ENCODE data around the gene C2orf68. TPM values are rescaled to one million over a fixed set of nuclear protein-coding genes. Genes with fewer than 3 reads are reported as not detected.

The C2orf68 gene
- total and polyA plus RNA-seq, 9 of the 15 experiments (the other 6 are each of a cell fraction or from before 2014, with no cell fraction given): 22.1 to 50.0 (median 31.8) TPM

GRCh38 chr2:85578243-85579180 lies 33.4 kb downstream of the C2orf68 start (continued):
- TF ChIP-seq ZBTB11 (CRISPR knock-in tag; IDR thresholded peaks at IDR 0.05): no peak
- no peak for TF ChIP-seq NR0B1 (IDR thresholded peaks at IDR 0.05; ENCODE audit: partially characterized antibody)
- no peak for TF ChIP-seq ARID3A (IDR thresholded peaks at IDR 0.05; ENCODE audit: borderline replicate concordance, low read depth, low read length)
- no peak for TF ChIP-seq ZNF165 (CRISPR knock-in tag; IDR thresholded peaks at IDR 0.05; ENCODE audit: borderline replicate concordance)
- TF ChIP-seq HMGN3 (IDR thresholded peaks at IDR 0.05; ENCODE audit: borderline replicate concordance, extremely low read depth, insufficient read length, low read depth, low read length): no peak
- TF ChIP-seq RBM34 (IDR thresholded peaks at IDR 0.05; ENCODE audit: borderline replicate concordance, insufficient read depth, low read length): no peak
- TF ChIP-seq USF1 (CRISPR knock-in tag; IDR thresholded peaks at IDR 0.05): no peak
- no peak for TF ChIP-seq NFE2 (IDR thresholded peaks at IDR 0.05; ENCODE audit: low read depth)
- peak; percentile 33; the same call in 1 of the 2 replicates for TF ChIP-seq MAX (CRISPR knock-in tag; IDR thresholded peaks at IDR 0.05)
- no peak for TF ChIP-seq PML (IDR thresholded peaks at IDR 0.05; ENCODE audit: low read length)
- no peak for TF ChIP-seq PTRF (tag; IDR thresholded peaks at IDR 0.05)
- 0 out of 2 replicates have a peak, but pooled peaks have one; percentile 12 for TF ChIP-seq ZNF561 (CRISPR knock-in tag; conservative IDR thresholded peaks at IDR 0.05)
- no peak for TF ChIP-seq NCOA4 (IDR thresholded peaks at IDR 0.05; ENCODE audit: partially characterized antibody)
- no peak for TF ChIP-seq NFIC (IDR thresholded peaks at IDR 0.05)
- no peak for TF ChIP-seq SREBF1 (IDR thresholded peaks at IDR 0.05; ENCODE audit: borderline replicate concordance, low read depth, low read length)
- TF ChIP-seq HNRNPUL1 (IDR thresholded peaks at IDR 0.05; ENCODE audit: low read length): no peak
- no peak for TF ChIP-seq ASH1L (IDR thresholded peaks at IDR 0.05; ENCODE audit: borderline replicate concordance, low read depth, partially characterized antibody)
- no peak for TF ChIP-seq ZNF146 (CRISPR knock-in tag; IDR thresholded peaks at IDR 0.05; ENCODE audit: unreplicated experiment)
